Stimulated activated naive B cell treated with anti-CD40 and anti-IgM and Interleukin-4, amounts not matched to agents 10 μg/mL and 1 μg/mL and 100 μg/mL, for 72 hours (primary cell): Measurements from ENCODE around the gene LSM10.
A peak's percentile ranks its signal among the peaks of the same experiment; 100 is the strongest.

Experiments
- ATAC-seq, 2 donors: fragments of 150-1000 bp; cut with Tn5 transposase; replicated peaks; 2 replicates each; pipeline ENCODE4 v1.10.0; 2021; ENCODE audit warnings: moderate library complexity in 1 of 2
- DNase-seq: peaks from one replicate; pipeline ENCODE4 v3.0.0; 2021
- H3K27ac Mint-ChIP-seq: one replicate; pipeline ENCODE4 v1.8.0; 2022; ENCODE audit warnings: mild to moderate bottlenecking, mixed read lengths
- H3K27me3 Mint-ChIP-seq, 2 donors: one replicate each; pipeline ENCODE4 v1.8.0; 2022; ENCODE audit warnings: mixed read lengths in 2 of 2
- H3K36me3 Mint-ChIP-seq, 2 donors: one replicate each; pipeline ENCODE4 v1.8.0; 2022; ENCODE audit warnings: mixed read lengths in 2 of 2, mild to moderate bottlenecking in 1 of 2
- H3K4me1 Mint-ChIP-seq, 2 donors: one replicate each; pipeline ENCODE4 v1.8.0; 2022; ENCODE audit warnings: mixed read lengths in 2 of 2, mild to moderate bottlenecking in 1 of 2
- H3K4me3 Mint-ChIP-seq, 2 donors: one replicate each; pipeline ENCODE4 v1.8.0; 2022; ENCODE audit warnings: mild to moderate bottlenecking in 2 of 2, mixed read lengths in 2 of 2, moderate library complexity in 1 of 2
- H3K9me3 Mint-ChIP-seq, 2 donors: one replicate each; pipeline ENCODE4 v1.8.0; 2022; ENCODE audit warnings: mixed read lengths in 2 of 2, mild to moderate bottlenecking in 1 of 2

Gene LSM10

DNA sequence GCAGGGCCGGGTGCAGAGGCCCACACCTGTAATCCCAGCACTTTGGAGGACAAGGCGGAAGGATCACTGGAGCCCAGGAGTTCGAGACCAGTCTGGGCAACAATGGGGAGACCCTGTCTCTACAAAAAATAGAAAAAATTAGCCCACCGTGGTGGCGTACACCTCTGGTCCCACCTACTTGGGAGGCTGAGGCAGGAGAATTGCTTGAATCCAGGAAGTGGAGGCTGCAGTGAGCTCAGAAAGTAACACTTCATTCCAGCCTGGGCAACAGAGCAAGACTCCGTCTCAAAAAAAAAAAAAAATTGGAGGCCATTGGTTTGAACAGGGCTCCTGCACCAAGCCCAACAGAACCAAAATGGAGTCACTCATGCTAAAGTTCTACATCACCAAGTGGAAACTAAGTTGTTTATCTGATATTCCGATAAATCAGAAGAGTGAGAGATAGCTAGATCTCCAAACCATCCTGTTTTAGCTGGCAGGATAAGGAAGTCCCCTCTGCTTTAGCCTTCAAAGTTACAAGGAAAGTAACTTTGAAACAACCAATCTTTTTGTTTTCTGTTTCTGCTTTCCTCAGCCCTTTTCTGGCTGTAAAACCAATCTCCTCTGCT lies 766 bp upstream of the LSM10 start:
- Mint-ChIP-seq H3K4me1 (peaks cover 20 to 58% of the 10 kb centered on the region in 2 donors), H3K27me3 (no peaks in the 10 kb centered on the region), H3K9me3 (no peaks in the 10 kb centered on the region), H3K4me3 (peak overlapping the region; percentile 97 to 98), H3K27ac (peak overlapping the region; percentile 100), H3K36me3 (peaks cover 5 to 15% of the 10 kb centered on the region in 2 donors)
- no peak for DNase-seq
- ATAC-seq = no peak

DNA sequence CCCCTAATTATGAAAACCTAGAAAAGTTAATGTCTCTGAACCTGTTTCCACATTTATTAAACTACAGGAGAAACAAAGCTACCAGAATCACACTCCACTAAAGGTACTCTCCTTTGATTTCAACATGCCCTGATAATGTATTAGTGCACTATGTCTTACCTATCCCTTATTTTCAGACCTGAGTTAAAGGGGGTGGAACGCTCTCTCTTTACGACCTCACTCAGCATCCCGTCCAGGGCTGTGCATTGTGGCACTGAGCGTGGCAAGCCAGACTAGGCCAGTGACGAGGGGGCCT lies 678 bp downstream of the LSM10 start:
- H3K27ac Mint-ChIP-seq = peak overlapping the region; percentile 100
- peak overlapping the region; percentile 97 to 98 for H3K4me3 Mint-ChIP-seq
- H3K9me3 Mint-ChIP-seq = no peaks in the 10 kb centered on the region
- peaks cover 15 to 24% of the 10 kb centered on the region in 2 donors for H3K36me3 Mint-ChIP-seq
- peaks cover 30 to 65% of the 10 kb centered on the region in 2 donors for H3K4me1 Mint-ChIP-seq
- H3K27me3 Mint-ChIP-seq = no peaks in the 10 kb centered on the region
- DNase-seq (peak; percentile 25), ATAC-seq (peak in 1 of 2 donors; percentile 56)

DNA sequence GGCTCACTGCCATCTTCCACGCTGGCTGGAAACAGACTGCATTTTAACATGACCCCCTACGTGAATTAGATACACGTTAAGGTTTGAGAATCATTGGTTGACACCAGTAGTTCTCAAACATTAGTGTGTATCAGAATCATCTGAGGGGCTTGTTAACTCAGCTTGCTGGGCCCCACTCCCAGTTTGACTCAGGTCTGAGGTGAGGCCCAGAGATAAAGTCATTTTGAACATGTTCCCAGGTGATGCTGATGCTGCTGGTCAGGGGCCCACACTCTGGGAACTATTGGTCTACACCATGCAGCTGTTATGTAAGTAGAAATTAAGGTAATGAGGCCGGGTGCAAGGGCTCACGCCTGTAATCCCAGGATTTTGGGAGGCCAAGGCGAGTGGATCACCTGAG lies 1.3 kb downstream of the LSM10 start:
- DNase-seq (no peak), ATAC-seq (no peak)
- H3K4me1 Mint-ChIP-seq = peaks cover 35 to 65% of the 10 kb centered on the region in 2 donors
- peak overlapping the region; percentile 97 to 98 for H3K4me3 Mint-ChIP-seq
- no peaks in the 10 kb centered on the region for H3K9me3 Mint-ChIP-seq
- peaks cover 19 to 24% of the 10 kb centered on the region in 2 donors for H3K36me3 Mint-ChIP-seq
- no peaks in the 10 kb centered on the region for H3K27me3 Mint-ChIP-seq
- H3K27ac Mint-ChIP-seq = peak overlapping the region; percentile 100

DNA sequence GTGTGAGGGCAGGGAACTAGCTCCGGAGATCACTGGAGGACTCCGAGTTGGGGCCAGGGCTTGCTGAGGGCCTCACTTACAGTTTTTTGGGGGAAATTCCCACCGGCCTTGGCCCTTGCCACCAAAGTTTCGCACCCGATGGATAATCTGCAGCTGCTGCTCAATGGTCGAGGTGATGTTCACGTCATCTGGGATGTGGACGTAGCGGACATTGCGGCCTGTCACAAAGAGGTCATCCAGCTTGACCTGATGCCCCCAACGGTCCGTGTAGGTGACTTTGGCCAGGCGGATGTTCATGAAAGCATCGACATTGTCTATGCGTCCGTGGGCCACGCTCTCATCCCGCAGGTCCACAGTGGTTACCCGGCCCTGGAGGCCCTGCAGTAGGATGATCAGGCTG lies 4.0 kb downstream of the LSM10 start:
- ATAC-seq (no peak), DNase-seq (no peak)
- H3K27me3 Mint-ChIP-seq = no peaks in the 10 kb centered on the region
- H3K36me3 Mint-ChIP-seq = peaks cover 31 to 38% of the 10 kb centered on the region in 2 donors
- H3K9me3 Mint-ChIP-seq = no peaks in the 10 kb centered on the region
- H3K4me1 Mint-ChIP-seq = peaks cover 52 to 79% of the 10 kb centered on the region in 2 donors
- no peak overlapping the region for H3K27ac Mint-ChIP-seq
- no peak overlapping the region for H3K4me3 Mint-ChIP-seq

DNA sequence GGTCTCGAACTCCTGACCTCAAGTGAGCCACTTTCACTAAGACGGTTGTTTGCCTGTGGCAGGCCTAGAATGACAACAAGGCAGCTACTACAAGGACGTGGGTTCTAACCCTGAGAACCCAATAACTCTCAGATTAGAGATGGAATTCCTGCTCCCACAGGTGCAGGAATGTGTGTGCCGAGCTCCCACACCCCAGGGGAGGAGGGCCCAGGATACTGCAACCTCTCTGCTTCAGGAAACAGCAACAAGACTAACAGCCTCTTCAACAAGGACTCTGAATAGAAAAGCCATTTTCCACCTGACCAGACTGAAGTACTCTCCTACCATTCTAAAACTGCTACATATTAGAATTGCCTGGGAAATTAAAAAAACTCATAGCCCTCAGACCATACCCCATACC lies 4.9 kb downstream of the LSM10 start:
- no peak overlapping the region for H3K4me3 Mint-ChIP-seq
- H3K9me3 Mint-ChIP-seq = no peaks in the 10 kb centered on the region
- H3K27me3 Mint-ChIP-seq = no peaks in the 10 kb centered on the region
- H3K36me3 Mint-ChIP-seq = peaks cover 31 to 38% of the 10 kb centered on the region in 2 donors
- ATAC-seq (no peak), DNase-seq (no peak)
- H3K4me1 Mint-ChIP-seq = peaks cover 50 to 75% of the 10 kb centered on the region in 2 donors
- H3K27ac Mint-ChIP-seq = peak overlapping the region; percentile 59

DNA sequence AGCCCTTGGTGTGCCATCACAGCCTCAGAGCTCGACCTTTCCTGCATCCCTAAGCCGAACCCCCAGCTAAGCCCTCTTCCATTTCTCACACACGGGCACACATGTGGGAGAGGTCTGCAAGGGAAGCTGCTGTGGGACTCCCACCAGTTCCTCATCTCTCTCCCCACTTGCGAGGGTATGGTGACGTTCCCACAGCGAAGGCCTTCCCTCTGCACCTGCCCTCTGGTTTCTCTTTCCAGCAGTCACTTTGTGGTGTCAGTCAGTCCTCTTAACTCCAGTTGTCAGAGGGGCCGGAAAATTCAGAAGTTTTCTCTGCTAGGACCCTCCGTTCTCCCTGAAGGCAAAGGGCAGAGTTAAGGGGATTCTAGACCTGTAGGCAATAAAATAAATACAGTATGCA lies 6.4 kb downstream of the LSM10 start:
- no peaks in the 10 kb centered on the region for H3K9me3 Mint-ChIP-seq
- peak overlapping the region; percentile 3 to 22 for H3K4me3 Mint-ChIP-seq
- ATAC-seq (no peak), DNase-seq (no peak)
- H3K27me3 Mint-ChIP-seq = no peaks in the 10 kb centered on the region
- peak overlapping the region; percentile 79 for H3K27ac Mint-ChIP-seq
- peaks cover 29 to 38% of the 10 kb centered on the region in 2 donors for H3K36me3 Mint-ChIP-seq
- H3K4me1 Mint-ChIP-seq = peaks cover 54 to 78% of the 10 kb centered on the region in 2 donors

DNA sequence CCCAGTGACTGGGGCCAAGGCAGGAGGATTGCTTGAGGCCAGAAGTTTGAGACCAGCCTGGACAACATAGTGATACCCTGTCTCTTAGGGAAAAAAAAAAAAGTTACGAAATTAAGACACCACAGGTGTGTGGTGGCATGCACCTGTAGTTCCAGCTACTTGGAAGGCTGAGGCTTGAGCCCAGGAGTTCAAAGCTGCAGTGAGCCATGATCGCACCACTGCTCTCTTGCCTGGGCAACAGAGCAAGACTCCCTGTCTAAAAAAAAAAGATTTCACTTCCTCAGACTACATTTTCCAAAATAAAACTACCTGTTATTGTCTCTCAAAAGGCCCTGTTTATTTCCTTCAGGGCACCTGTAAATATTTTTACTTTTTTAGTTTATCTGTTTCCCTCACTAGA lies 7.3 kb downstream of the LSM10 start:
- DNase-seq (no peak), ATAC-seq (no peak)
- peaks cover 29 to 38% of the 10 kb centered on the region in 2 donors for H3K36me3 Mint-ChIP-seq
- H3K27ac Mint-ChIP-seq = peak overlapping the region; percentile 79
- H3K4me3 Mint-ChIP-seq = peak overlapping the region; percentile 6 to 8
- H3K9me3 Mint-ChIP-seq = no peaks in the 10 kb centered on the region
- H3K27me3 Mint-ChIP-seq = no peaks in the 10 kb centered on the region
- H3K4me1 Mint-ChIP-seq = peaks cover 52 to 74% of the 10 kb centered on the region in 2 donors

DNA sequence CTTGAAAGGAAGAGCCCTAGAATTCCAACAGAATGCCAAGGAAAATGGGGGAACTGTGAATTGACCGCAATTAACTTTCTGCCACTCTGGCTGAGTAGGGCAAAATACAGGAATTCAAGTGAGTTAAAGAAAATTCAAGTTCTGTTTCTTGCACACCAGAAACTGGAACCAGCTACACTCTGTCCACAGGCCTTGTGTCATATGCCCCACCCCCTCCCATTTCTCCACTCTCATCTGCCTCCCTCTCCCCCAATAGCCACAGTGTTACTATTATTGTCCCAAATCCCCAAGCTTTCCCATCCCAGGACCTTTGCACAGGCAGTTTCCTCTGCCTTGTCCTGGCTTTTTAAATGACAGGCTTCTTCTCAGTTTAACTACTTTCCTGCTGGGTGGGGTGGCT lies 7.7 kb downstream of the LSM10 start:
- Mint-ChIP-seq H3K27me3 (no peaks in the 10 kb centered on the region), H3K9me3 (no peaks in the 10 kb centered on the region), H3K36me3 (peaks cover 29 to 38% of the 10 kb centered on the region in 2 donors), H3K4me1 (peaks cover 52 to 72% of the 10 kb centered on the region in 2 donors), H3K27ac (peak overlapping the region; percentile 79), H3K4me3 (peak overlapping the region; percentile 6 to 8)
- no peak for DNase-seq
- ATAC-seq = no peak

DNA sequence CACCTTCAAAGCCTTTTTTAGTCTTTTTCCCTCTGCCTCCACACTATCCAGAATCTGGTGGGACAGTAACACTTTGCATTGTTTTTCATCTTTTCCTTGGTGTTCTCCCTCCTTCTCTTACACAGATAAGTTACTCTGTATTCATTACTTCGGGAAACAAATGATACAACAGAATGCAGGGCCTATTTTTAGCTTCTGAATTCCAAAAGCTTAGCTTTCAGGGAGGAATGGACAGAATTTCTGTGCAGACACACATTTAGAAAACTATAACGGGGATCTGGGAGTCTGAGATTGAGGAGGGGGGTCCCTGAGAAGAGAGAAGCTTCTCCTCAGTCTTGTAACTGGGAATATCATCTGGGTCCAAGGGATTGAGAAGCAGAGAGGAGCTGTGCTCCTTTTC lies 8.4 kb downstream of the LSM10 start:
- Mint-ChIP-seq H3K4me1 (peaks cover 56 to 73% of the 10 kb centered on the region in 2 donors), H3K9me3 (no peaks in the 10 kb centered on the region), H3K36me3 (peaks cover 24 to 36% of the 10 kb centered on the region in 2 donors), H3K4me3 (no peak overlapping the region), H3K27ac (peak overlapping the region; percentile 79), H3K27me3 (no peaks in the 10 kb centered on the region)
- no peak for DNase-seq
- ATAC-seq = no peak

DNA sequence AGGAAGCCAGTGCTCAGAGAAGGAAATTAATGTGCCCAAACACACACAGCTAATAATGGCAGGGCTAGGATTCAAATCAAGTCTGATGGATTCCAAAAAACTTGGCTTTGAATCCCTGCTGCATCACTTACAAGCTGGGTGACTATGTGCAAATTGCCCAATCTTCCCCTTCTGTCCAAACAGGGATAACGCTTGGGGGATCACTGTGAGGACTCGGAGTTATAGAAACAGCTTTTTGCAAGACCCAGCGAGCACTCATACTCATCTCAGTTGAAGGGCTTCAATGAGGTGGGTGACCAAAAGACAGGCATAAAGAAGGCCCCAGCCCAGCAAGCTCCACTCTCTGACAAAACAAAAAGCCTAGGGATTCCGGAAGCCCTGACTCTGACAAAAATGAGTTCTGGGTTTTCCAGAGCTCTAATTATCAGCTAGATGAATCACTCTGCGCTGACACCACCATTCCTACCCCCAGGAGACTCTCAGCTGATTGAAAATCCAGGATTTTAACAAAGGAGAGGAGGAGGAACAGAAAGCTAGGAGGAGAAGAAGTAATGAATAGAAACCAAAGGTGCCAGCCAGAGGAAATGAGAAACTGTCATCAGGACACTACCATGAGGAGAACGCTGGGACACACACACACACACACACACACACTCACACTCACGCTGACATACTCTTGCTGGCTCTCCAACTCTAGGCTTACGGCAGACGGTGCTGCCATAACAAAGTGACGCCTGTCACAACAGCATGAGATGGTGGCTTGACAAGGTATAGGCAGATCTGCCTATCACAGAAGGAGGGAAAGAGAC lies 10.4 kb downstream of the LSM10 start:
- DNase-seq (no peak), ATAC-seq (no peak)
- Mint-ChIP-seq H3K27me3 (no peaks in the 10 kb centered on the region), H3K4me1 (peaks cover 57 to 83% of the 10 kb centered on the region in 2 donors), H3K4me3 (peak overlapping the region; percentile 89 to 94), H3K27ac (peak overlapping the region; percentile 99), H3K36me3 (peaks cover 11 to 31% of the 10 kb centered on the region in 2 donors), H3K9me3 (no peaks in the 10 kb centered on the region)

DNA sequence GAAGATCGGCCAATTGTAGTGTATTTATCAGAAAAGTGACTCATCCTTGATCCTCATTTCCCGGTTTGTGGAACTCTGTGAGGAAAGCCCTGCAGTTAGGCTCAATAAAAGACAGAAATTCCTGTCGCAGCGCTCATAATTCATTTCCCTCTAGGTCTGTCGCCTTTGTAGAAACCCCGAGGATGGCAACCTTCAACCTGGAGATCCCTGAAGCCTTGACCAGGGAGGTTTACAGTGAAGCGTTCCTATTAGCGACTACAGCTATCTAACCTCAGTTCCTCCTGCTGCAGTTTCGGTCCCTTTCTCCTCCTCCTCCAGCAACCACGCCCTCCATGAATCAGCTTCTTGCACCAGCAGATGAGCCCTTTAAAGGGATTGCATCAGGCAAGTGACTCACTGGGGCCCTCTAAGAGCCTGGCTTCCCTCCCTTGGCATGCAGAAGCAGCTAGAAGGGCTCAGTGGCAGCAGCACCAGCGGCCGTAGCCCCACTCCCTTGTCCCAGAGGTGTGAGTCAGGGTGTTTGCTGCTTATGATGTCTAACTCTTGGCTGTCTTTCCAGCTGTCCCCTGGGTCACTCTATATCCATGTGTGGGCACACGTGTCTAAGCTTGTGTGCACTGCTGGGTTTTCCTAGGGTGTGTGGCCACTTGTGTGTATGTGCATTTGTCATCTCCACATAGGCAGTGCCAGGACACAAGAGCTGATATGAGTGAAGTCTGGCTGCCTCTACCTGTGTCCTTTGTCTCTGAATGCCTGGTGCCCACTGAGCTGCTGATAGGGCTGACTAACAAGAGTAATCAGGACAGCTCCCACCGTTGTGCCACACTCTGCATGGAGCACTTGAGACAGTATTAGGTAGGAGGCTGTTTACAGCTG lies 11.2 kb downstream of the LSM10 start:
- Mint-ChIP-seq H3K4me3 (peak overlapping the region; percentile 89 to 94), H3K9me3 (no peaks in the 10 kb centered on the region), H3K27me3 (no peaks in the 10 kb centered on the region), H3K4me1 (peaks cover 56 to 83% of the 10 kb centered on the region in 2 donors), H3K27ac (peak overlapping the region; percentile 99), H3K36me3 (peaks cover 12 to 31% of the 10 kb centered on the region in 2 donors)
- peak; percentile 76 for ATAC-seq
- DNase-seq = peak; percentile 89

DNA sequence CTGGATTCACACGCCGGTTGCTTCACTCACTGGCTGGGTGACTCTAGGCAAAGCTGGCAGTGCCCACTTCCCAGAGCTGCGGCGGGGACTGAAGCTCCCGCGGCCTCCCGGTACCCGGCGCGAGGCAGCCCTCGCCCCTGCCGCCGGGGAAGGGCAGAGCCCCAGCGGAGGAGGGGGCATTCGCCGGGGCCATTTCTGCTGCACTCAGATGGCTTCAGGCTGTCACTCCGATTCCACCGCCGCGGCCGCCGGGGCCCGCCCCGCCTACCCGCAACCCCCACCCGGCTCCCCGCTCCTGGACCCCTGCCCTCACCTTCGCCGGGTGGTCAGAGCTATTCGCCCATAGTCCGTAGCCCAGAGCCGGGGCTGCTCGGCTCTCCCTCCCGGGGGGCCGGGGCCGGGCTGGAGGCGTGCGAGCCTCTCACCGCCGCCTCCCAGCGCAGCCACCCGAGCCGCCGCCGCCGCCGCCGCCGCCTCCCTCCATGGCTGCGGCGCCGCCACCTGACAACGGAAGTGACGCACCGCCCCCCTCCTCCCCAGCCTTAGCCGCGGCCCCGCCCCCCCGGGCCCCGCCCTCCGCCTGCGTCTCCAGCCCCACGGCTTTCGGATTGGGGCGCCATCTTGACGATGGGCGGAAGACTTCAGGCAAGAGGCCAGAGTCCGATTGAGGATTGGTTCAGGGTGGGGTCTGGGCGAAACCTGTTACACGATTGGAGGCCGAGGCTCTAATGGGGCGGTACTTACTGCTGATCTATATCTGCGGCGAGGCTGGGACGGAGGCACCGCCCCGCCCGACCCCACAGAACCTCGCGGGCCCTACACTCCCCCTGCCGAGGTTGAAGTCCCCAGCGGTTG lies 12.1 kb downstream of the LSM10 start, which contains the start of gene STK40:
Gene STK40, minus strand, starts transcription at position 515 of the 855 bp plus-strand sequence. CDS start 24,592 bp downstream, outside the sequence.
- DNase-seq (peak; percentile 95), ATAC-seq (peak; percentile 90 to 91)
- no peaks in the 10 kb centered on the region for H3K27me3 Mint-ChIP-seq
- H3K36me3 Mint-ChIP-seq = peaks cover 12 to 28% of the 10 kb centered on the region in 2 donors
- peak within 1 kb of the TSS; percentile 89 to 94 for H3K4me3 Mint-ChIP-seq
- H3K9me3 Mint-ChIP-seq = no peaks in the 10 kb centered on the region
- peak within 1 kb of the TSS; percentile 99 for H3K27ac Mint-ChIP-seq
- peaks cover 55 to 83% of the 10 kb centered on the region in 2 donors for H3K4me1 Mint-ChIP-seq

DNA sequence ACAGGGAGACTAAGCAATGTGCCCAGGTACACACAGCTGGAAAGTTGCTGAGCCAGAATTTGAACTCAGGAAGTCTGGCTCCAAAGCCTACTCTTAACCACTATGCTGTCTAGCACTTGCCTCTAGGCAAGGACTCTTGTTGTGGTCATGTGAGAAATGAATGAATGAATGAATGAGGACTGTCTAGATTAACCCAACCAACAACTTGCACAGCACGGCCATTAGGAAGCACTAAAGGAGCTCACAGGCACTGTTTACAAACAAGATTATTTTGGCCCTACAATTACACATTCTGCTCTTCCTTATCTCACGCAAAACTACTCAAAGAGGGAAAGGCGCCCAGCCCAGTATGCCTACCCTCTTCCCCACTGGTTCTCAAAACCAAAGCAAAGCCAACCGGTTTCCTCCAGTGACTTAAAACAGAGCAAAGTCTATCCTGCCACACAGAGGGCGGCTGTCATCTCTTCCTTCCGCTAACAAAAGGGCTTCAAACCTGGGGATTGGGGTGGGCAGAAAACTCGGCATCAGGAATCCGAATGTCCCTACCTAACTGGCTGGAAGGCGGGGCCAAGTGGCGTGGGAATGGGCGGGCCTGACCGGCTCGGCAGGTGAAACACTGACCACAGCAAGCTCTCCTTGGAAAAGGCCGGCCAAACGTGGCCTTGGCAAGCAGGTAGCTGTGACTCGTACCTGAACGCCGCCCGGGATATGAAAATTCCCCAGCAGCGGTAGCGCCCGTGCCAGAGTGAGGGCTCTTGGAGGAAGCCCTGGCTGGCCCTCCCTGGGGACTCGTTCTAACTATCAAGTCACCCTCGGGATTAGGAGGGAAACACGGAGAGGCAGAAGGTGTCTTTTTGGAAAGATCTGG lies 12.9 kb downstream of the LSM10 start:
- peak overlapping the region; percentile 95 for H3K27ac Mint-ChIP-seq
- peak overlapping the region; percentile 89 to 94 for H3K4me3 Mint-ChIP-seq
- H3K27me3 Mint-ChIP-seq = no peaks in the 10 kb centered on the region
- no peaks in the 10 kb centered on the region for H3K9me3 Mint-ChIP-seq
- H3K4me1 Mint-ChIP-seq = peaks cover 55 to 83% of the 10 kb centered on the region in 2 donors
- peaks cover 7 to 20% of the 10 kb centered on the region in 2 donors for H3K36me3 Mint-ChIP-seq
- no peak for ATAC-seq
- DNase-seq = no peak
